GM21528 (cell line): ENCODE results near the gene GRIA4.
"Not testable (repeated sequence)": the region's sequence is repeated elsewhere in the genome, so short reads cannot be mapped to it uniquely, and the experiment has no call there.

ENCODE experiments used
- ATAC-seq: cut with Tn5 transposase; IDR thresholded peaks from one replicate; pipeline ENCODE4 v1.9.1; 2021; ENCODE audit warnings: mild to moderate bottlenecking, moderate library complexity; ENCODE audit not compliant: unreplicated experiment, low FRiP score

The GRIA4 gene

DNA sequence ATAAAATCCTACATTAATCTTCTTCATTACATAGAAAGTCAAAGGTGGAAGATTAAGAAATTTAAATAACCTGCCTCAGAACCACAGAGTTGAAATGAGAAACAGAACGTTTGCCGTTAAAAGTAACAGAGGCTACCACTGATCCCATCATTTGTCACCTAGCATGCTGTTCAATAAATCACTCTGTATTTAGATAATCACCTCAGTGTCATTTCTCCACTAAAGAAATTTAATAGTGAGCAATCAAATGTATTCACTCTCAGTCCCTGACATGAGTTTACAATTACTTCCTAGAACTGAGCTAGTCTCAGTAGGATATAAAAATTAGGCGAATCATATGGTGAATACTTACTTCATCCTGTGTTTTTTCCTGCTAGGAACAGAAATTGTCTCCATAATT, 242.5 kb downstream of the GRIA4 start:
- ATAC-seq = no peak

DNA sequence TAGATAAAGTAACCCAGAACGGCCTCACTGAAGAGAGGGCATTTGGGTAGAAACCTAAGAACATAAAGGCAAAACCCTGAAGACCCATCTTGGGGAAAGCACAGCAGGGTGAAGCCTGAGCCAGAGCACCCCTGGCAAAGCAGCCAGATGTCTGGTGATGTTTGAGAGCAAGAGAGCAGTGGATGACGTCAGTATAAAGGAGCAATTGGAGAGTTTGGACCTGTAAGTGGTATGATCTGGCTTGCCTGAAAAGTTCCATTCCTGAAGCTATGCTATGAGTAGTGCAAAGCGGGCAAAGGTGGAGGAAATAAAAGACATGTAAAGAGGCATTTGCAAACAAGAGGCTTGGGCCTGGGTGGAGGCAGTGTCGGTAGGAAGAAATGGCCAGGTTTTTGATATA, 244.4 kb downstream of the GRIA4 start:
- ATAC-seq = no peak

GRCh38 chr11:105856954-105857353, 247.1 kb downstream of the GRIA4 start:
- no peak for ATAC-seq

GRCh38 chr11:105857728-105858127, 247.9 kb downstream of the GRIA4 start:
- no peak for ATAC-seq

DNA sequence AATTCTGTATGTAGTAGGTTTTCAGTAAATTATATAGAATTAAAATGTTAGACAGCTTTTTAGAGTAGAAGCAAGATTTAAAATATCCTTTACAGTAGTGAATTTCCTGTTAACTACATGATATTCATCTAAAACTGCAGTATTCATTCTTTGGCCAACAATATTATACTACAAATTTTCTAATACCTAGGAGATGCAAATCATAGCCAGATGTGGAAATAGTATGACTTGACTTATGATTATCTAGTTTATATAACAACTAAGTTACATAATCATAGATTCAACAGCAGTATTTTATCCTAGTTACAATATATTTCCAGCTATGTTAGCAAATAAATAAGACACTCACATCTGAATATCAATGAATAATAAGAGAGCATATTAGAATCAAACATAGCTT, 249.0 kb downstream of the GRIA4 start:
- no peak for ATAC-seq

DNA sequence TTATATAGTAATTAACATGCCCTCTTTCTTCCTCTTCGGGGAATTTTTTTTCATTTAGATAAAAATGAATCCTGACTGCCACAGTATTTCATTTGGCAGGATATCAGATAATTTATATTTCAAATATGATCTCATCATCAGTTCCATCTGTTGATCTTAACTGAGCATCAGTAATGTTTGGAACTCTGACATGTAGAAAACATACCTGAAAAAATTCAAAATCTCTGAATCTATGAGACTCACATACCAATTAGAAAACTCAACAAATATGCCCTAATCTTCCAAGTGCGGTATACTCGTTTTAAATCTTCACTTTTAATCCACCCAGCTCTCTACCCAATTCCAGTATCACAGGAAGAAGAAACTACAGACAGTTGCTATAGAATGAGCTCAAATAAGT, 250.2 kb downstream of the GRIA4 start:
- no peak for ATAC-seq

DNA sequence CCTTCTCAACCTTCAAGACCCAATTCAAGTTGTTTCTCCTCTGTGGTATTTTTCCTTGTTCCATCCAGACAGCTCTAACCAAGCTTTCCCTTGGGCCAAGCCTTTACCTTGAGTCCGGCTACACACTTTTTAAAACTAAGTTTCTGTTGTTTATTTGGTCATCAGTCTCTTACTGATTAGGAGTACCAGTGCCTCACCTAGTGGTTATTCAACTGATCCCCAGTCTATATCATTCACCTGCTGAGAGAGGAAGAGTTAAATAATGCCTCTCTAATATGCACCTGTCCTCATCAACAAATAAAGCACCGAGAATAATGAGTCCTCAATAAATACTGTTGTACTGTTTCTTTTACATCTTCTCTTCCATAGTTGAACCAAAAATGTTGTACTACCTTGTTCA, 251.4 kb downstream of the GRIA4 start:
- no peak for ATAC-seq

- peak; percentile 73 for ATAC-seq
Observed at GRCh38 chr11:105862736-105863367, 253.0 kb downstream of the GRIA4 start.

- no peak for ATAC-seq
Observed at GRCh38 chr11:105863523-105863922, 253.7 kb downstream of the GRIA4 start.

DNA sequence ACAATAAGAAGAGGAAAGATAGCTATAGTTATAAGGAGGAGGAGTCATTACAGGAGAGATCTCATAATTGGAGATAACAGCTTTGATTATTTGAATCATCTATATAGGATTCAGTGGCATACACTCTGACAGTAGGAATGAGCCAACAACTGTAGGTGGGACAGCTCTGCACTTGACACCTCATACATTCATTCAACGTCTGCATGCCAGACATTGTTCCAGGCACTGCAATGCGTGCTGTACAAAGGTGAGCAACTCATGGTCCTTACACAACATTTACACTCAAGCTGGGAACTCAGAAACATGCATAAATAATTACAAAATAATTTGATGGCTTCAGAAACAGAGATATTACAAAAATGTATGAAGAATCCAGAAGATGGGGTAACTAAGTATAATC, 257.9 kb downstream of the GRIA4 start:
- no peak for ATAC-seq

DNA sequence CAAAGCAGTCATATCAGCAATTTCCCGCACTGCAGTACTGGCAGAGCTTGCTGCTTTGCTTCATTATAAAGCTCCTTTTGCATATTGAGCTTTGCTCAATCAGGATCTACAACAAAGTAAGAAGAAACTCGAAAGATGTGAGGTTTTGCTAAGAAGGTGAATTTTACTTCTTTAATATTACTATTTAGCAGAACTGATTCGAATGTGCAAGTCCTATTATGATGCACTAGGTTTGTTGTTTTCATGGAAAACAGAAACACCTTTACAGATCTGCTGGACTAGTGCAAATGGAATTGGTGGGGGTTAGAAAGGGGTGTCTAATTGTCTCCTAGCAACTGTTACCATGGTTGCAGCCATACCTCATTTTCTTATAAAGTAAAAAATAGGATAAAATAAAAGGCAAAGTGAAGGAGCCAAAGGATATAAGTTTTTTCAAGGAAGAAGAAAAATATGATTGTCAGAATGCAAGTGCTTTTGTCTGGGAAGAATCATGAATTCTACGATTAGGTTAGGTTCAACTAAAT, 259.0 kb downstream of the GRIA4 start:
- ATAC-seq = no peak

- ATAC-seq = no peak
Observed at GRCh38 chr11:105870516-105871113, 260.7 kb downstream of the GRIA4 start.

- no peak for ATAC-seq
Observed at GRCh38 chr11:105878510-105878909, 268.6 kb downstream of the GRIA4 start.

- not testable (repeated sequence) for ATAC-seq
Observed at GRCh38 chr11:105878927-105879326, 269.1 kb downstream of the GRIA4 start.

- ATAC-seq = no peak
Observed at GRCh38 chr11:105881027-105881426, 271.2 kb downstream of the GRIA4 start.

GRCh38 chr11:105884436-105884835, 274.6 kb downstream of the GRIA4 start:
- ATAC-seq = no peak

DNA sequence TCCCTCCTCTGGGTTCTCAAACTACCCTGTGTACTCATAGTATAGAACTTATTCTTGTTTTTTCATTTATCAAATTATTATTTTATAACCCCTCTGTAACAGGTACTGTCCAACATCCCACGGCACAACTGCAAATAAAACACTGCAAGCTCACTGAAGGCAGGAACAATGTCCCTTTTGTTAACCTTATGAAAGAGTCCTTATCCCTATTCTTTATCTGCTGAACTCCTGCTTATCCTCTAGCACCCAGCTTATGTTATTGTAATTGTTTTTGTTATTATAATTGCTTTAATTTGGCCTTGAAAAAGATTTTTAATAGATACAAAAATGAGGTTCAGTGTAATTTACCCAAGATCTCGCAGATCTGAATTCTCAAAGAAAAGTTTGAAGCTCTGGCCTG, 281.8 kb downstream of the GRIA4 start:
- no peak for ATAC-seq

GRCh38 chr11:105897161-105897560, 287.3 kb downstream of the GRIA4 start:
- no peak for ATAC-seq

DNA sequence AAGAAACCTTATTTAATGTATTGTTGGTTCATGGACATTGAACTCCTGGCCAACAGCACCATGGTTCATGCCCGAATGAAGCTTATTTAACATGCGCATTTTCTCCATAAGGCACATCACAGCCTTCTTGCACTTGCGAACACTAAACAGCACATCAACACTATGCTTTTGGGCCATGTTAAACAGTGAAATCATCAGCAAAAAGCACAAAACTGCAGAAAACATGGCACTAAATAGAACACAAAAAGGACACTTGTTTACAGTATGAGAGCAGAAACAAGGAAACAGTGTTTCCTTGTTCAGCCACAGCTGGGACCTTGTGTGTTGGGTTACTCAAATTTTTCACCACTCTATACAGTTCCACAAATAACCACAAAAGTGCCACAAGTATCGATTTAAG, 289.9 kb downstream of the GRIA4 start:
- ATAC-seq = no peak

- ATAC-seq = no peak
Observed at GRCh38 chr11:105900515-105901035, 290.7 kb downstream of the GRIA4 start.

DNA sequence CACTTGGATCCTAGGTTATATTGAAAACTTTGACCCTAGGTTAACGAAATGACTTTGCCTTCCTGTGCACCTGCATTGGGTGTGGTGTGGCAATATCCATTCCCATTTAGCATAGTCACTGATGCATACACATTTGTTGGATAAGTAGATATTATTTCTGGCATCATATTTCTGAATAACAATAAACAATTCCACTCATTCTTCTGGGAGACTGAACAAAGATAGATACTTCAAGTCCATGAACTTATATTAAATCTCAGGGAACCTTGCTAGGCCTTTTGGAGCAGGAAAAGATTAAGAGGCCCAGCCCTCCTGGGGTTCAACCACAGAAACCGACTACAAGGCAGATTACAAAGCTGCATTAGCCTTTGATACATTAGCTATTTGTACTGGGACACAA, 293.2 kb downstream of the GRIA4 start:
- no peak for ATAC-seq

- no peak for ATAC-seq
Observed at GRCh38 chr11:105906517-105906916, 296.6 kb downstream of the GRIA4 start.
